Measurements from ENCODE around the gene GLT1D1. TPM values are rescaled to one million over a fixed set of nuclear protein-coding genes. Genes with fewer than 3 reads are reported as not detected.
A peak's percentile ranks its signal among the peaks of the same experiment; 100 is the strongest.
"Not testable (repeated sequence)": the region's sequence is repeated elsewhere in the genome, so short reads cannot be mapped to it uniquely, and the experiment has no call there.

Gene GLT1D1
- total RNA-seq (ENCODE audit: low replicate concordance) = 5.4 and 7.9 TPM in 2 replicates

GRCh38 chr12:128852885-128853599, at the start of gene GLT1D1:
Gene GLT1D1, plus strand, starts transcription at chr12:128853478. Its CDS starts 104 bp downstream, at chr12:128853582.
- peak within 1 kb of the TSS; percentile 87 for H3K4me3 Mint-ChIP-seq
- peak within 1 kb of the TSS; percentile 55 for H3K9ac ChIP-seq
- H3K9me3 ChIP-seq (ENCODE audit: low read depth) = no peaks in the 10 kb centered on the region
- peak within 1 kb of the TSS; percentile 63 for H3K27ac ChIP-seq
- peaks cover 2% of the 10 kb centered on the region for H3K9me3 Mint-ChIP-seq
- no peak for TF ChIP-seq EZH2phosphoT487 (IDR thresholded peaks at IDR 0.05)
- TF ChIP-seq EZH2 (IDR thresholded peaks at IDR 0.05) = no peak
- TF ChIP-seq, protein P1, sequence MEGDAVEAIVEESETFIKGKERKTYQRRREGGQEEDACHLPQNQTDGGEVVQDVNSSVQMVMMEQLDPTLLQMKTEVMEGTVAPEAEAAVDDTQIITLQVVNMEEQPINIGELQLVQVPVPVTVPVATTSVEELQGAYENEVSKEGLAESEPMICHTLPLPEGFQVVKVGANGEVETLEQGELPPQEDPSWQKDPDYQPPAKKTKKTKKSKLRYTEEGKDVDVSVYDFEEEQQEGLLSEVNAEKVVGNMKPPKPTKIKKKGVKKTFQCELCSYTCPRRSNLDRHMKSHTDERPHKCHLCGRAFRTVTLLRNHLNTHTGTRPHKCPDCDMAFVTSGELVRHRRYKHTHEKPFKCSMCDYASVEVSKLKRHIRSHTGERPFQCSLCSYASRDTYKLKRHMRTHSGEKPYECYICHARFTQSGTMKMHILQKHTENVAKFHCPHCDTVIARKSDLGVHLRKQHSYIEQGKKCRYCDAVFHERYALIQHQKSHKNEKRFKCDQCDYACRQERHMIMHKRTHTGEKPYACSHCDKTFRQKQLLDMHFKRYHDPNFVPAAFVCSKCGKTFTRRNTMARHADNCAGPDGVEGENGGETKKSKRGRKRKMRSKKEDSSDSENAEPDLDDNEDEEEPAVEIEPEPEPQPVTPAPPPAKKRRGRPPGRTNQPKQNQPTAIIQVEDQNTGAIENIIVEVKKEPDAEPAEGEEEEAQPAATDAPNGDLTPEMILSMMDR (IDR thresholded peaks at IDR 0.05) = no peak
- peak within 1 kb of the TSS; percentile 91 for H3K27ac Mint-ChIP-seq
- no peak for DNase-seq (ENCODE audit: low spot score)
- H3K27me3 ChIP-seq = peaks cover 25% of the 10 kb centered on the region
- peaks cover 28% of the 10 kb centered on the region for H3F3A ChIP-seq (ENCODE audit: low read depth)
- H3K4me1 ChIP-seq = peaks cover 3% of the 10 kb centered on the region
- peaks cover 9% of the 10 kb centered on the region for H3K4me1 Mint-ChIP-seq
- peaks cover 19% of the 10 kb centered on the region for H3K27me3 Mint-ChIP-seq (ENCODE audit: insufficient read depth, low read depth)
- H3K36me3 Mint-ChIP-seq = no peaks in the 10 kb centered on the region
- H3K79me2 ChIP-seq (ENCODE audit: low read depth) = no peaks in the 10 kb centered on the region
- no peaks in the 10 kb centered on the region for H3K36me3 ChIP-seq
- peak within 1 kb of the TSS; percentile 68 for H2AFZ ChIP-seq (replicated peaks)
- peak within 1 kb of the TSS; percentile 97 for H3K4me2 ChIP-seq
- H4K20me1 ChIP-seq (ENCODE audit: low read depth) = no peaks in the 10 kb centered on the region
- peak within 1 kb of the TSS; percentile 58 for H3K4me3 ChIP-seq

DNA sequence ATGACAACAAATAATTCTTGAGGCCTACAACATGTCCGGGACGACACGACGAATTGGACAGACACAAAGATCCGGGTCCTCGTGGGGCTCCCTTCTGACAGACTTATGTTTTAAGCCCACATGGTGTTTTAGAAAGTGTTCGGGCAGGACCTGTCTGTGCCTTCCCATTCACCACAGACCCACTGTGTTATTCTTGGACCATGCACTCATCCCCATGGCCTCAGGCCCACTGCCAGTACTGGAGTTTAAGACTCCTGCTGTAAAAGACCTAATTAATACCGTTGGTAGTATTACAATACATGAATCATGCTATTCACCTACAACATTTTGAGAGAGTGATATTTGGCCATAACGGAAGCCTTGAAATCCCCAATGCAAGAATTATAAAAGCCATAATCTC, 49.5 kb upstream of the GLT1D1 start:
- no peaks in the 10 kb centered on the region for H3F3A ChIP-seq (ENCODE audit: low read depth)
- no peaks in the 10 kb centered on the region for H3K9me3 ChIP-seq (ENCODE audit: low read depth)
- Mint-ChIP-seq H3K27me3 (ENCODE audit: insufficient read depth, low read depth) (no peaks in the 10 kb centered on the region), H3K4me3 (no peak overlapping the region), H3K36me3 (peaks cover 44% of the 10 kb centered on the region), H3K9me3 (peaks cover 6% of the 10 kb centered on the region), H3K27ac (no peak overlapping the region), H3K4me1 (peaks cover 3% of the 10 kb centered on the region)
- H3K4me2 ChIP-seq = no peak overlapping the region
- no peaks in the 10 kb centered on the region for H3K27me3 ChIP-seq
- peaks cover 16% of the 10 kb centered on the region for H3K36me3 ChIP-seq
- H2AFZ ChIP-seq (replicated peaks) = no peak overlapping the region
- TF ChIP-seq EZH2phosphoT487 (IDR thresholded peaks at IDR 0.05) (no peak), EZH2 (IDR thresholded peaks at IDR 0.05) (no peak)
- TF ChIP-seq, protein P1 (IDR thresholded peaks at IDR 0.05) = no peak
- no peak overlapping the region for H3K27ac ChIP-seq
- peaks cover 53% of the 10 kb centered on the region for H4K20me1 ChIP-seq (ENCODE audit: low read depth)
- DNase-seq (ENCODE audit: low spot score) = no peak
- H3K9ac ChIP-seq = no peak overlapping the region
- H3K79me2 ChIP-seq (ENCODE audit: low read depth) = peaks cover 36% of the 10 kb centered on the region
- H3K4me3 ChIP-seq = no peak overlapping the region
- H3K4me1 ChIP-seq = no peaks in the 10 kb centered on the region

DNA sequence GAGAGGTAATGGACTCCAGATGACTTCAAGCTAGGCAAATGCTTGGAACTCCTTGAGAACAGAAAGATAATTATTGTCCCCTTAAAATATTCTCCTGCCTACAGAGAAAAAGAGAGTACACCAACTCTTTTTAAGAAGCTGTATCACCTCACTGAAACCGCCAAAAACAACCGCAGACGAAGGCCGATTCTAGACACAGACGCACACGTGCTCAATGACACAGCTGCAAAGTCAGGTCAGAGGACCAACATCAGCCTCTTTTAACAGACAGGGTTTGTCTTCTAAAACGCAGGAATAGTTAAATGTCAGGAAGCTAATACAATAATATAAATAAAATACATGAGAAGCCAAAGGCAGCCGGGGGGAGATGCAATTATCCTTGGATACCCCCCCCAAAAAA, 48.5 kb upstream of the GLT1D1 start:
- Mint-ChIP-seq H3K4me1 (no peaks in the 10 kb centered on the region), H3K36me3 (peaks cover 45% of the 10 kb centered on the region), H3K27me3 (ENCODE audit: insufficient read depth, low read depth) (no peaks in the 10 kb centered on the region), H3K9me3 (peaks cover 6% of the 10 kb centered on the region), H3K4me3 (no peak overlapping the region), H3K27ac (no peak overlapping the region)
- no peaks in the 10 kb centered on the region for H3K4me1 ChIP-seq
- no peak overlapping the region for H3K27ac ChIP-seq
- H3K36me3 ChIP-seq = peaks cover 21% of the 10 kb centered on the region
- TF ChIP-seq EZH2phosphoT487 (IDR thresholded peaks at IDR 0.05) (no peak), EZH2 (IDR thresholded peaks at IDR 0.05) (no peak)
- TF ChIP-seq, protein P1 (IDR thresholded peaks at IDR 0.05) = no peak
- no peak for DNase-seq (ENCODE audit: low spot score)
- no peak overlapping the region for H3K4me3 ChIP-seq
- H4K20me1 ChIP-seq (ENCODE audit: low read depth) = peaks cover 50% of the 10 kb centered on the region
- H2AFZ ChIP-seq (replicated peaks) = no peak overlapping the region
- H3K9me3 ChIP-seq (ENCODE audit: low read depth) = no peaks in the 10 kb centered on the region
- H3K27me3 ChIP-seq = no peaks in the 10 kb centered on the region
- no peak overlapping the region for H3K4me2 ChIP-seq
- no peak overlapping the region for H3K9ac ChIP-seq
- no peaks in the 10 kb centered on the region for H3F3A ChIP-seq (ENCODE audit: low read depth)
- H3K79me2 ChIP-seq (ENCODE audit: low read depth) = peaks cover 46% of the 10 kb centered on the region

- not testable (repeated sequence) for H3K9me3 ChIP-seq (ENCODE audit: low read depth); H3F3A ChIP-seq (ENCODE audit: low read depth); H3K27me3 ChIP-seq; H3K4me3 Mint-ChIP-seq; H3K4me2 ChIP-seq; H3K27me3 Mint-ChIP-seq (ENCODE audit: insufficient read depth, low read depth); H3K4me3 ChIP-seq; H3K27ac ChIP-seq; H3K9ac ChIP-seq; H3K9me3 Mint-ChIP-seq; H2AFZ ChIP-seq (replicated peaks); H3K4me1 Mint-ChIP-seq; H3K27ac Mint-ChIP-seq; DNase-seq (ENCODE audit: low spot score); H3K4me1 ChIP-seq
- Histone ChIP-seq H3K36me3 (peaks cover 21% of the 10 kb centered on the region), H3K79me2 (ENCODE audit: low read depth) (peaks cover 52% of the 10 kb centered on the region), H4K20me1 (ENCODE audit: low read depth) (peaks cover 52% of the 10 kb centered on the region)
- H3K36me3 Mint-ChIP-seq = peaks cover 41% of the 10 kb centered on the region
These were observed 47.9 kb upstream of the GLT1D1 start for GRCh38 chr12:128805406-128805805.
